NCI-H146 treated with DMSO at 0.1 percent for 48 hours (cell line): ENCODE measurements around the gene SLC48A1.

ENCODE experiments used
- DNase-seq: peaks from one replicate; lab custom pipeline; 2025; ENCODE audit not compliant: unreplicated experiment; lab: John Stamatoyannopoulos, UW

Gene SLC48A1

GRCh38 chr12:47773062-47773857 lies at the start of gene SLC48A1:
Gene SLC48A1, plus strand, starts transcription at chr12:47773238. Its CDS starts 67 bp downstream, at chr12:47773305.
- DNase-seq, result peak; percentile 65

- no peak for DNase-seq
Observed at GRCh38 chr12:47725091-47725772, 47.8 kb upstream of the SLC48A1 start, which contains the start of gene ENDOU. Gene ENDOU, minus strand, starts transcription at chr12:47725490. Its CDS starts 77 bp downstream, at chr12:47725413.

GRCh38 chr12:47725893-47726292 lies 47.1 kb upstream of the SLC48A1 start:
- DNase-seq, result no peak

GRCh38 chr12:47729233-47729632 lies 43.8 kb upstream of the SLC48A1 start:
- no peak for DNase-seq

GRCh38 chr12:47730341-47730744 lies 42.7 kb upstream of the SLC48A1 start:
- DNase-seq, result peak; percentile 71

GRCh38 chr12:47731723-47732122 lies 41.3 kb upstream of the SLC48A1 start:
- no peak for DNase-seq

GRCh38 chr12:47732504-47732903 lies 40.5 kb upstream of the SLC48A1 start:
- no peak for DNase-seq

- DNase-seq, result no peak
Observed at GRCh38 chr12:47733142-47733541, 39.9 kb upstream of the SLC48A1 start.

GRCh38 chr12:47734725-47735480 lies 38.1 kb upstream of the SLC48A1 start:
- DNase-seq, result no peak

- no peak for DNase-seq
Observed at GRCh38 chr12:47735649-47736048, 37.4 kb upstream of the SLC48A1 start.

- no peak for DNase-seq
Observed at GRCh38 chr12:47736216-47736615, 36.8 kb upstream of the SLC48A1 start.

- DNase-seq, result no peak
Observed at GRCh38 chr12:47736877-47737676, 36.0 kb upstream of the SLC48A1 start.

GRCh38 chr12:47737936-47738594 lies 35.0 kb upstream of the SLC48A1 start:
- no peak for DNase-seq

- no peak for DNase-seq
Observed at GRCh38 chr12:47739297-47739696, 33.7 kb upstream of the SLC48A1 start.

GRCh38 chr12:47739979-47740378 lies 33.1 kb upstream of the SLC48A1 start:
- no peak for DNase-seq

- peak; percentile 15 for DNase-seq
Observed at GRCh38 chr12:47740606-47741339, 32.3 kb upstream of the SLC48A1 start.

- DNase-seq, result peak; percentile 78
Observed at GRCh38 chr12:47741340-47741703, 31.7 kb upstream of the SLC48A1 start.

GRCh38 chr12:47742253-47742825 lies 30.7 kb upstream of the SLC48A1 start:
- peak; percentile 13 for DNase-seq

- no peak for DNase-seq
Observed at GRCh38 chr12:47743311-47743860, 29.7 kb upstream of the SLC48A1 start.
